H1 (cell line): ENCODE results near the gene RNASEL. TPM values are rescaled to one million over a fixed set of nuclear protein-coding genes. Genes with fewer than 3 reads are reported as not detected.

Source experiments
- CTCF ChIA-PET: fragments of 300-600 bp; sonication (Branson Sonifier 250); formaldehyde crosslinking; loops from one replicate; lab custom pipeline; 2021; ENCODE audit not compliant: partially characterized antibody; lab: Charles Lee
- POLR2A ChIA-PET: fragments of 300-600 bp; sonication (Branson Sonifier 250); formaldehyde crosslinking; loops from one replicate; lab custom pipeline; 2021; ENCODE audit warnings: inconsistent platforms; ENCODE audit not compliant: partially characterized antibody; lab: Charles Lee
- DNase-seq, 2 experiments: peaks; one replicate each; pipeline versions ENCODE4 v3.0.0 to v3.0.0-alpha.2; 2010 to 2022; ENCODE audit warnings: low spot score in 2 of 2, low read depth in 1 of 2, mixed read lengths in 1 of 2
- FAIRE-seq: peaks from 2 replicates; lab custom pipeline; 2011; peaks lifted over from hg19 to GRCh38; lab: Jason Lieb, UNC
- H2AFZ ChIP-seq: 2 replicates; pipeline ENCODE4 v1.8.1; 2012; ENCODE audit warnings: low read length, inconsistent platforms
- H2AK5ac ChIP-seq: 2 replicates; pipeline ENCODE4 v1.6.1; 2013; ENCODE audit warnings: low read depth, low read length
- H2BK120ac ChIP-seq: replicated peaks from 2 replicates; pipeline ENCODE3; 2013; ENCODE audit warnings: low read depth, low read length, inconsistent platforms
- H2BK12ac ChIP-seq: 2 replicates; pipeline ENCODE4 v1.6.1; 2013; ENCODE audit warnings: low read depth, low read length
- H2BK15ac ChIP-seq: 2 replicates; pipeline ENCODE4 v1.6.1; 2013; ENCODE audit warnings: low read length
- H2BK20ac ChIP-seq: 2 replicates; pipeline ENCODE4 v1.6.1; 2013; ENCODE audit warnings: low read length
- H2BK5ac ChIP-seq: 2 replicates; pipeline ENCODE4 v1.6.1; 2013; ENCODE audit warnings: low read depth, low read length
- H3K14ac ChIP-seq: 2 replicates; pipeline ENCODE4 v1.6.1; 2013; ENCODE audit warnings: inconsistent platforms; ENCODE audit not compliant: insufficient read length
- H3K18ac ChIP-seq: 2 replicates; pipeline ENCODE4 v1.6.1; 2013; ENCODE audit warnings: low read length; ENCODE audit errors: extremely low read depth
- H3K23ac ChIP-seq: 2 replicates; pipeline ENCODE4 v1.6.1; 2013; ENCODE audit warnings: inconsistent platforms; ENCODE audit not compliant: insufficient read length
- H3K23me2 ChIP-seq: 2 replicates; pipeline ENCODE4 v1.6.1; 2013; ENCODE audit warnings: low read depth, low read length
- H3K27ac ChIP-seq: 2 replicates; pipeline ENCODE4 v1.6.1; 2011; ENCODE audit warnings: low read depth, low read length, inconsistent platforms
- H3K27me3 ChIP-seq, 4 experiments: replicated peaks in 1 of 4; 1 replicate in 1 of 4; 2 replicates in 3 of 4; pipeline versions ENCODE4 v1.6.1 to v1.8.1; 2011 to 2013; ENCODE audit warnings: low read length in 3 of 4, mild to moderate bottlenecking in 3 of 4, inconsistent platforms in 2 of 4, mixed read lengths in 2 of 4, moderate library complexity in 1 of 4; ENCODE audit not compliant: control insufficient read depth in 3 of 4, insufficient read depth in 3 of 4; ENCODE audit errors: extremely low read depth in 1 of 4
- H3K36me3 ChIP-seq, 4 experiments: 2 replicates each; pipeline versions ENCODE4 v1.6.1 to v1.8.1; 2011 to 2013; ENCODE audit warnings: mild to moderate bottlenecking in 4 of 4, low read length in 3 of 4, moderate library complexity in 2 of 4, control low read depth in 1 of 4, inconsistent platforms in 1 of 4; ENCODE audit not compliant: insufficient read depth in 4 of 4, control insufficient read depth in 2 of 4
- H3K4ac ChIP-seq: replicated peaks from 2 replicates; pipeline ENCODE3; 2013; ENCODE audit warnings: low read length, low read depth, mixed read lengths, inconsistent platforms; ENCODE audit not compliant: insufficient read length
- H3K4me1 ChIP-seq, 4 experiments: replicated peaks in 1 of 4; 1 replicate in 1 of 4; 2 replicates in 3 of 4; pipeline versions ENCODE4 v1.6.1 to v1.8.1; 2011 to 2013; ENCODE audit warnings: low read length in 3 of 4, inconsistent platforms in 2 of 4, mixed read lengths in 1 of 4; ENCODE audit not compliant: insufficient read depth in 4 of 4, control insufficient read depth in 3 of 4
- H3K4me2 ChIP-seq, 2 experiments: 2 replicates each; pipeline versions ENCODE4 v1.6.1 to v1.8.1; 2011 to 2013; ENCODE audit warnings: low read depth in 2 of 2, low read length in 2 of 2, control low read depth in 1 of 2, inconsistent platforms in 1 of 2, mild to moderate bottlenecking in 1 of 2; ENCODE audit not compliant: insufficient read depth in 1 of 2
- H3K4me3 ChIP-seq, 4 experiments: fragments of 200-600, 300-600 bp in 1 of 4; sonication (generic), shearing (Covaris generic), sonication (Bioruptor Twin) in 1 of 4; 2 replicates each; pipeline versions ENCODE4 v1.5.1 to v1.8.1; 2011 to 2016; ENCODE audit warnings: low read length in 4 of 4, low read depth in 3 of 4, control low read depth in 2 of 4, inconsistent platforms in 2 of 4, mild to moderate bottlenecking in 2 of 4, mixed read lengths in 1 of 4, moderate library complexity in 1 of 4; ENCODE audit not compliant: insufficient read depth in 2 of 4; ENCODE audit errors: extremely low read depth in 1 of 4
- H3K56ac ChIP-seq: replicated peaks from 2 replicates; pipeline ENCODE3; 2013; ENCODE audit warnings: low read depth, mild to moderate bottlenecking, mixed read lengths, low read length, inconsistent platforms; ENCODE audit not compliant: insufficient read length
- H3K79me1 ChIP-seq: 2 replicates; pipeline ENCODE4 v1.6.1; 2013; ENCODE audit warnings: low read depth, low read length, control low read depth
- H3K79me2 ChIP-seq, 2 experiments: 2 replicates each; pipeline versions ENCODE4 v1.6.1 to v1.8.1; 2012 to 2013; ENCODE audit warnings: low read length in 2 of 2, mild to moderate bottlenecking in 2 of 2, inconsistent platforms in 1 of 2; ENCODE audit not compliant: insufficient read depth in 2 of 2, control insufficient read depth in 1 of 2
- H3K9ac ChIP-seq, 4 experiments: replicated peaks in 1 of 4; 1 replicate in 1 of 4; 2 replicates in 3 of 4; pipeline versions ENCODE4 v1.6.1 to v1.8.1; 2011 to 2013; ENCODE audit warnings: low read depth in 3 of 4, low read length in 3 of 4, control low read depth in 2 of 4, mild to moderate bottlenecking in 2 of 4, moderate library complexity in 2 of 4, inconsistent platforms in 1 of 4; ENCODE audit errors: extremely low read depth in 1 of 4
- H3K9me3 ChIP-seq, 2 experiments: 2 replicates each; pipeline versions ENCODE4 v1.6.1 to v1.8.1; 2012 to 2013; ENCODE audit warnings: mild to moderate bottlenecking in 2 of 2, moderate library complexity in 2 of 2, control low read depth in 1 of 2, inconsistent platforms in 1 of 2, low read depth in 1 of 2, low read length in 1 of 2, mixed read lengths in 1 of 2; ENCODE audit not compliant: insufficient read depth in 2 of 2
- H4K20me1 ChIP-seq, 2 experiments: replicated peaks in 1 of 2; 2 replicates each; pipeline versions ENCODE3 to v1.8.1; 2011 to 2013; ENCODE audit warnings: inconsistent platforms in 2 of 2, low read length in 2 of 2, mild to moderate bottlenecking in 1 of 2; ENCODE audit not compliant: insufficient read depth in 2 of 2, control insufficient read depth in 1 of 2
- H4K5ac ChIP-seq: 2 replicates; pipeline ENCODE4 v1.6.1; 2013; ENCODE audit warnings: low read length, low read depth, mixed read lengths, inconsistent platforms; ENCODE audit not compliant: insufficient read length
- H4K8ac ChIP-seq: 2 replicates; pipeline ENCODE4 v1.8.0; 2013; ENCODE audit warnings: mild to moderate bottlenecking, moderate library complexity, low read length, inconsistent platforms; ENCODE audit not compliant: insufficient read depth; ENCODE audit errors: extremely low read depth
- H4K91ac ChIP-seq: replicated peaks from 2 replicates; pipeline ENCODE3; 2013; ENCODE audit warnings: low read length, mixed read lengths, inconsistent platforms; ENCODE audit not compliant: insufficient read length
- RXRA ChIP-seq: IDR thresholded peaks from 2 replicates; pipeline ENCODE4 v1.6.1; 2011; ENCODE audit warnings: low read depth, mild to moderate bottlenecking, low read length, moderate library complexity; ENCODE audit not compliant: insufficient read depth
- SRF ChIP-seq: IDR thresholded peaks from 2 replicates; pipeline ENCODE4 v1.6.1; 2011; ENCODE audit warnings: mild to moderate bottlenecking, low read depth, low read length, moderate library complexity
- SUZ12 ChIP-seq: fragments of 200-600 bp; sonication (generic); IDR thresholded peaks from 2 replicates; pipeline ENCODE4 v1.6.1; 2012; ENCODE audit warnings: mild to moderate bottlenecking, inconsistent platforms, low read length, moderate library complexity, mixed read lengths
- polyA plus RNA-seq, 7 experiments: library from polyadenylated mRNA; depleted of rRNA in 3 of 7; stranded (reverse) in 5 of 7; unstranded in 2 of 7; fragments of >200 nt in 5 of 7; fragments of 200-250 nt in 2 of 7; gene quantifications; 1 replicate in 5 of 7; 2 replicates in 1 of 7; 4 replicates in 1 of 7; pipeline versions ENCODE4 v1.2.1 to v1.2.3, GENCODE V29; 2011 to 2013; ENCODE audit warnings: missing spikeins in 2 of 7, mixed read lengths in 2 of 7
- total RNA-seq: library from RNA; stranded (reverse); fragmentation: NEBNext Ultra II Directional; extraction: Animal tissue kit (Norgen Biotek cat#: 25700); gene quantifications from 2 replicates; pipeline ENCODE4 v1.2.1, GENCODE V29; 2021

The RNASEL gene
- total and polyA plus RNA-seq, 2 of the 8 experiments (the other 6 are each of a cell fraction or from before 2014, with no cell fraction given) = 0.39 to 0.78 TPM

- CTCF ChIA-PET = interaction anchor here (0.6 to 37.1 kb wide), 5 partner anchors 16 to 170 kb away, joined by 3 to 1131 read pairs (median 4); partner anchors contain the start of gene NPL
- FAIRE-seq = no peak
Measured at GRCh38 chr1:182620924-182621585, 32.0 kb upstream of the RNASEL start.

More at GRCh38 chr1:182620924-182621585, 32.0 kb upstream of the RNASEL start:
- H3K14ac ChIP-seq = no peak overlapping the region
- H3K4me1 ChIP-seq = peaks cover 5 to 19% (median 14%) of the 10 kb centered on the region in 4 experiments
- H3K23ac ChIP-seq = no peak overlapping the region
- H2BK15ac ChIP-seq = no peak overlapping the region
- no peak for DNase-seq
- no peak overlapping the region for H3K9ac ChIP-seq
- no peak for TF ChIP-seq RXRA
- no peak for TF ChIP-seq SRF
- TF ChIP-seq SUZ12 = no peak
- TF ChIP-seq, all 59 proteins: peak for 0
- POLR2A ChIA-PET = interaction anchor here (0.6 to 11.9 kb wide), 2 partner anchors 19 to 82 kb away, joined by 3 to 231 read pairs; partner anchors contain the start of gene RGS16
- no peak overlapping the region for H4K8ac ChIP-seq
- no peak overlapping the region for H2BK12ac ChIP-seq
- no peaks in the 10 kb centered on the region for H4K20me1 ChIP-seq
- no peak overlapping the region for H2AFZ ChIP-seq
- H3K4me3 ChIP-seq = no peak overlapping the region
- no peak overlapping the region for H3K27ac ChIP-seq
- no peaks in the 10 kb centered on the region for H3K36me3 ChIP-seq
- H2BK20ac ChIP-seq = no peak overlapping the region
- H2BK120ac ChIP-seq = no peak overlapping the region
- H4K5ac ChIP-seq = no peak overlapping the region
- no peak overlapping the region for H3K4me2 ChIP-seq
- no peak overlapping the region for H2AK5ac ChIP-seq
- no peaks in the 10 kb centered on the region for H3K9me3 ChIP-seq
- no peak overlapping the region for H2BK5ac ChIP-seq
- no peak overlapping the region for H3K56ac ChIP-seq
- no peaks in the 10 kb centered on the region for H3K79me2 ChIP-seq
- no peak overlapping the region for H4K91ac ChIP-seq
- H3K79me1 ChIP-seq = no peaks in the 10 kb centered on the region
- H3K18ac ChIP-seq = no peak overlapping the region
- no peak overlapping the region for H3K4ac ChIP-seq
- peaks cover 3% of the 10 kb centered on the region for H3K23me2 ChIP-seq
- peaks cover 0 to 4% (median 2%) of the 10 kb centered on the region in 4 experiments; a peak in 2 of 7 replicates for H3K27me3 ChIP-seq
